ENCODE results near the gene CDH3. TPM values are rescaled to one million over a fixed set of nuclear protein-coding genes. Genes with fewer than 3 reads are reported as not detected.

The CDH3 gene
- polyA plus RNA-seq, 1 donor (not counting 4 experiments of a cell fraction or from before 2014, with no cell fraction given) = 366 TPM

- DNase-seq (ENCODE audit: low read depth, low spot score) (no peak), FAIRE-seq (no peak)
- dilution Hi-C loops (cut with MboI; ENCODE audit: extremely low pct_ligation_motif_present, low sequenced_read_pairs) = no loop called here
- H3K4me1 ChIP-seq (ENCODE audit: control insufficient read depth, extremely low read depth, insufficient read depth, low read length) = peaks cover 24% of the 10 kb centered on the region
- H3K36me3 ChIP-seq (ENCODE audit: control insufficient read depth in 2 of 2, extremely low read depth in 1 of 2, insufficient read depth in 2 of 2, low read length in 2 of 2) = no peaks in the 10 kb centered on the region
- no peak overlapping the region for H3K27ac ChIP-seq (ENCODE audit: control insufficient read depth, insufficient read depth, low read length)
- H3K9ac ChIP-seq (ENCODE audit: control insufficient read depth, extremely low read depth, insufficient read depth, low read length) = no peak overlapping the region
- no peak for TF ChIP-seq CTCF (optimal IDR thresholded peaks at IDR 0.05 in 1 of 3, IDR thresholded peaks at IDR 0.05 in 1 of 3, conservative IDR thresholded peaks at IDR 0.05 in 1 of 3; ENCODE audit: extremely low read depth in 1 of 3, insufficient read depth in 2 of 3, low read length in 3 of 3)
- TF ChIP-seq EZH2 (IDR thresholded peaks at IDR 0.05; ENCODE audit: low read length) = no peak
- peaks cover 2% of the 10 kb centered on the region for H3K9me1 ChIP-seq (ENCODE audit: control insufficient read depth, extremely low read depth, insufficient read depth, low read length)
- no peaks in the 10 kb centered on the region for H3K79me2 ChIP-seq (ENCODE audit: control insufficient read depth, insufficient read depth, low read length)
- no peaks in the 10 kb centered on the region for H3K9me3 ChIP-seq (ENCODE audit: control insufficient read depth, low read depth, low read length)
- H3K27me3 ChIP-seq (ENCODE audit: control insufficient read depth, extremely low read depth, insufficient read depth, low read length) = no peaks in the 10 kb centered on the region
- no peak overlapping the region for H3K4me3 ChIP-seq (ENCODE audit: control insufficient read depth in 2 of 3, extremely low read depth in 1 of 3, insufficient read depth in 2 of 3, low read depth in 1 of 3, low read length in 3 of 3)
- no peaks in the 10 kb centered on the region for H4K20me1 ChIP-seq (ENCODE audit: control insufficient read depth, extremely low read depth, insufficient read depth, low read length)
- H2AFZ ChIP-seq (ENCODE audit: control insufficient read depth, low read length) = no peak overlapping the region
- no peak overlapping the region for H3K4me2 ChIP-seq (ENCODE audit: control insufficient read depth, extremely low read depth, insufficient read depth, low read depth, low read length)
Observed at GRCh38 chr16:68711421-68712139, 66.5 kb downstream of the CDH3 start.

GRCh38 chr16:68713361-68713760 is 68.3 kb downstream of the CDH3 start:
- Histone ChIP-seq H3K4me1 (ENCODE audit: control insufficient read depth, extremely low read depth, insufficient read depth, low read length) (peaks cover 10% of the 10 kb centered on the region), H3K4me2 (ENCODE audit: control insufficient read depth, extremely low read depth, insufficient read depth, low read depth, low read length) (no peak overlapping the region), H3K27ac (ENCODE audit: control insufficient read depth, insufficient read depth, low read length) (no peak overlapping the region), H2AFZ (ENCODE audit: control insufficient read depth, low read length) (no peak overlapping the region), H3K36me3 (ENCODE audit: control insufficient read depth in 2 of 2, extremely low read depth in 1 of 2, insufficient read depth in 2 of 2, low read length in 2 of 2) (no peaks in the 10 kb centered on the region), H3K9me1 (ENCODE audit: control insufficient read depth, extremely low read depth, insufficient read depth, low read length) (peaks cover 2% of the 10 kb centered on the region), H3K4me3 (ENCODE audit: control insufficient read depth in 2 of 3, extremely low read depth in 1 of 3, insufficient read depth in 2 of 3, low read depth in 1 of 3, low read length in 3 of 3) (no peak overlapping the region), H3K79me2 (ENCODE audit: control insufficient read depth, insufficient read depth, low read length) (no peaks in the 10 kb centered on the region), H3K9me3 (ENCODE audit: control insufficient read depth, low read depth, low read length) (no peaks in the 10 kb centered on the region), H3K9ac (ENCODE audit: control insufficient read depth, extremely low read depth, insufficient read depth, low read length) (no peak overlapping the region), H4K20me1 (ENCODE audit: control insufficient read depth, extremely low read depth, insufficient read depth, low read length) (no peaks in the 10 kb centered on the region), H3K27me3 (ENCODE audit: control insufficient read depth, extremely low read depth, insufficient read depth, low read length) (no peaks in the 10 kb centered on the region)
- no peak for FAIRE-seq
- dilution Hi-C loops (cut with MboI; ENCODE audit: extremely low pct_ligation_motif_present, low sequenced_read_pairs) = no loop called here
- DNase-seq (ENCODE audit: low read depth, low spot score) = no peak
- TF ChIP-seq CTCF (optimal IDR thresholded peaks at IDR 0.05 in 1 of 3, IDR thresholded peaks at IDR 0.05 in 1 of 3, conservative IDR thresholded peaks at IDR 0.05 in 1 of 3; ENCODE audit: extremely low read depth in 1 of 3, insufficient read depth in 2 of 3, low read length in 3 of 3) (no peak), EZH2 (IDR thresholded peaks at IDR 0.05; ENCODE audit: low read length) (no peak)

All from keratinocyte (primary cell).